Adrenal gland (tissue), 5 donors: Measurements from ENCODE around the gene SLC6A20.

Source experiments
- CTCF ChIP-seq, 6 experiments: fragments of 450-650 bp in 4 of 6; fragments of 200-600 bp in 2 of 6; sonication (generic) in 1 of 6; IDR thresholded peaks; 1 replicate in 5 of 6; 2 replicates in 1 of 6; pipeline versions ENCODE4 v1.5.1 to v1.8.0; 2016 to 2021; ENCODE audit warnings: antibody characterized with exemption in 6 of 6, mild to moderate bottlenecking in 2 of 6, moderate library complexity in 1 of 6
- POLR2A ChIP-seq, 2 donors: fragments of 450-650 bp; IDR thresholded peaks; one replicate each; pipeline ENCODE4 v1.6.1; 2017; ENCODE audit warnings: antibody characterized with exemption in 2 of 2, mild to moderate bottlenecking in 2 of 2, moderate library complexity in 1 of 2
- donor health status: DM: no; HTN: no; CAD: no.

- TF ChIP-seq POLR2A (IDR thresholded peaks at IDR 0.05) (no peak), CTCF (IDR thresholded peaks at IDR 0.05) (no peak)
Observed at GRCh38 chr3:45729614-45730013, 66.7 kb downstream of the SLC6A20 start.
